ENCODE data around the gene DEDD2. TPM values are rescaled to one million over a fixed set of nuclear protein-coding genes. Genes with fewer than 3 reads are reported as not detected.

Gene DEDD2
- total RNA-seq, 1 donor from 2014 or later: 17.2 TPM

- intact Hi-C loops (cut with micrococcal nuclease): no loop called here
- DNase-seq (no peak), ATAC-seq (no peak)
Measured at GRCh38 chr19:42155796-42156195, 61.7 kb downstream of the DEDD2 start.

- intact Hi-C loops (cut with micrococcal nuclease): no loop called here
Measured at GRCh38 chr19:42154471-42155323, 62.8 kb downstream of the DEDD2 start.

GRCh38 chr19:42153672-42154433, 63.6 kb downstream of the DEDD2 start:
- intact Hi-C loops (cut with micrococcal nuclease): no loop called here
- ATAC-seq: no peak

More at GRCh38 chr19:42154471-42155323, 62.8 kb downstream of the DEDD2 start:
- DNase-seq (no peak), ATAC-seq (no peak)

GRCh38 chr19:42152910-42153671, 64.4 kb downstream of the DEDD2 start:
- ATAC-seq: no peak
- intact Hi-C loops (cut with micrococcal nuclease): no loop called here
- no peak for DNase-seq

More at GRCh38 chr19:42153672-42154433, 63.6 kb downstream of the DEDD2 start:
- no peak for DNase-seq

DNA sequence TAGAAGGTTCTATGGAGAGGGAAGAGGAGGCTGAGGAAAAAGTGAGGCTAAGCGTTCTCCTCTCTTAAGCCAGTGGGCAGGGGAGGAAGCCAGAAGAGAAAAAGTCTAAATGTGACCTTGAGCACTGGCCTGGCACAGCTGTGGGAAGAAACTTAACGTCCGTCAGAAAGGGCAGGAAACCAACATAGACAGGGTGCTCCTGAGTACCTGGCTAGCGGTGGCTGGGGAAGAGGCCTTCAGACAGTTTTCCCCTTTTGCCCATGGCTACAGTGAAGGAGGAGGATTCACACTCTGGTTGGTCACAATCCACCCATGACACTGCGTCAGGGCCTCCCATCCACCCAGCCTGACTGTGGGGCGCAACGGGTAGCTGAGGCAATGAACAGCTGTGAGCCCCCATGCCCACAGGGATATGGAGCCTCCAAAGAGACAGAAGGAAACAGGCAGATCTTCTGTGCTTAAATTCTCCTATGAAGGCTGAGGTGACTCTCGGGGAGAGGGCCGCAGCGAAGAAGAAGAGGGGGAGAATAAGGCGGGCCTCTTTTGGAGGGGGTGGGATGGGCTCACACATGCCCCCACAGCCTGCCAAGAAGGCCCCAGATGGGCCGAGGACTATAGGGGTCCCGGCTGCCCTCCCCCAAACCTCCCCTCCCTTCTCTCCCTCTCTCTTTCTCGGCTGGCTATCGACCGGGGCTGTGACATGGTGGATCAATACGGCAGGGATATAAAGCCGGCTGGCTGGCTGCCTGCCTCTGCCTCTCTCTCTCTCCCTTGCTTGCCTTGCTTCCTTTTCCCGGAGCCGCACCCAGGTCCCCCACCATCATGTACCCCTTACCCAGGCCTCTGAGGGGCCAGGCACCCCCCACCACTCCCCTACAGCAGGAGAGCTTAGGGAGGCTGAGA, 65.4 kb downstream of the DEDD2 start:
- intact Hi-C loops (cut with micrococcal nuclease): no loop called here
- DNase-seq: no peak

DNA sequence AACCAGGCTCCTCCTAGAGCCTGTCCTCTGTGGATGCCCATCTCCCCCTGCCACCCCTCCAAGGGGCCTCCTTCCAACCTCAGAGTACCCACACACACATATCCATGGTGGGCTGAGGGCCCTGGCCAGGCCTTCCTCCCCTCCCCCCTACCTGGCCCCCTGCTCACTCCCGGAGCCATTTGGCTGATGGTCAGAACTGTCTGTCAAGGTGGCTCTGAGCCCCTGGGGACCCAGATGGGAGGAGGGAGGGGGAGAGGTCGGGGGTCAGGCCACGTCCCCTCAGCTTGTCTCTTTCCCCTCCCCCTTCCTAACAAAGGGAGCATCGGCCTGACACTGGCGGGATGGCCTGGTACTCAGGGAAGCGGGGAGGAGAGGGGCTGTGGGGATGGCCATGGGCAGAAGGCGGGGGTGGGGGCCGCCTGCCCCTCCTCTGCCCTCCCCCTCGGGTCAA, 66.5 kb downstream of the DEDD2 start:
- DNase-seq (no peak), ATAC-seq (no peak)
- intact Hi-C loops (cut with micrococcal nuclease): no loop called here

More for the DNA sequence above, 65.4 kb downstream of the DEDD2 start:
- no peak for ATAC-seq

DNA sequence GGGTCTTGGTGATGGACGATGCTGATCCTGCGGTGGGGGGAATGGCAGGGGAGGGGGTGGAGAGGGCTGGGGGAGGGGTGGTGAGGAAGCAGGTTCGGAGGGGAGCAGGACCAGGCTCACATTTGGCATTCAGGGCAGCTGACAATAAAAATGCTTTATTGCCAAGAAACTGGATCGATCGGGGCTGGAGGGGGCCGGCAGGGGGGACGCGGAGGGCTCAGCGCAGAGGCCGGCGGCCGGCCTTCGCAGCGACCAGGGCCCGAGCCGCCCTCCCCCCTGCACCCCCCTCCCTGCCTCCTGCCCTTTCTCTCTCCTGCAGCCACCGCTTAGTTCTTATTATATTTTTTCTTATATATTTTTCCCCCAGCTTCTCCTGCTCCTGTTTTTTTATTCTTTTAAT, 67.1 kb downstream of the DEDD2 start:
- DNase-seq: no peak
- no peak for ATAC-seq
- intact Hi-C loops (cut with micrococcal nuclease): no loop called here

DNA sequence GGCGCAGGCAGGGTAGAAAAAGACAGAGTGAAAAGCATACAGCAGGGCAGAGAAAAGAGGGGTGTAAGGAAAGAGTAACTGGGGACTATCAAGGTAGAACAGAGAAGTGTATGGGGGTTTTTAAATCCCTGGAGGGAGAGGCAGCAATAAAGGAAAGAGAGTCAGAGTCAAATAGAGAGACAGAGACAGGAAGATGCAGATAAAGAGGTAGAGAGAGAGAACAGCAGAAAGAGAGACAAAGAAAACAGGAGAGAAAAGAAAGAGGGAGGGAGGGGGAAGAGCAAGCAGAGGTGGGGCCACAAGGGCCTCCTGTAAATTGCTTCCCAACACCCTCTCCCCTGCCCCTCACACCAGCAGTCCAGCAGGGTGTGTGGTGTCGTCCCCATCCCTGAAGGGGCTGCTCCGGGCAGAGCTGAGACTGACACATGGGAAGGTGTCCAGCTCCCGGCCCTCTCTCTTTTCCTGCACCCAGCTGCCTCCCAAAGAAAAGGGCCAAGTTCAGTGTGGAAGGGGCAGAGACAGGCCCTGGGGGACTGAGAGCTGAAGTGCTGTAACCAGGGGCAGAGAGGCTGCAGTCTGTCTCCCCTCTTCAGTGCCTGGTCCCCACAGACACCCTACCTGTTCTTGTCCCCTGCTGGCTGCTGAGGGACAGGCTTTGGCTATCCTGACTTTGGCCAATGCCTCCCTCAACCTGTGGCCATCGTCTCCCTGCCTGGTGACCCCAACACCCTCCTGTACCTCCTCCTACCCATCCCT, 67.9 kb downstream of the DEDD2 start:
- no peak for ATAC-seq
- intact Hi-C loops (cut with micrococcal nuclease): no loop called here
- no peak for DNase-seq

Other genes with a start within 250 kb of the DEDD2 start
- 416 TPM for gene ATP1A3, start 223.4 kb downstream of the DEDD2 start, total RNA-seq
- gene GRIK5, start 147.5 kb downstream of the DEDD2 start, total RNA-seq: 5.4 TPM
- 10.2 TPM for gene ZNF574, start 141.5 kb downstream of the DEDD2 start, total RNA-seq
- 1.8 TPM for gene POU2F2, start 85.2 kb downstream of the DEDD2 start, total RNA-seq
- gene ZNF526, start 2.6 kb upstream of the DEDD2 start, total RNA-seq: 6.7 TPM
- 40.0 TPM for gene GSK3A, start 24.9 kb upstream of the DEDD2 start, total RNA-seq
- 46.0 TPM for gene ERF, start 37.5 kb upstream of the DEDD2 start, total RNA-seq
- gene CIC, start 51.6 kb upstream of the DEDD2 start, total RNA-seq: 37.1 TPM
- gene PRR19, start 84.5 kb upstream of the DEDD2 start, total RNA-seq: not detected
- 2.6 TPM for gene PAFAH1B3, start 84.9 kb upstream of the DEDD2 start, total RNA-seq
- gene TMEM145, start 95.6 kb upstream of the DEDD2 start, total RNA-seq: 0.64 TPM
- gene MEGF8, start 108.0 kb upstream of the DEDD2 start, total RNA-seq: 37.4 TPM
- 0.55 TPM for gene CNFN, start 172.6 kb upstream of the DEDD2 start, total RNA-seq
- 41.0 TPM for gene LIPE, start 209.7 kb upstream of the DEDD2 start, total RNA-seq
- gene CXCL17, start 225.3 kb upstream of the DEDD2 start, total RNA-seq: not detected

Measured in left ventricle myocardium superior (tissue), 1 donor.